GM21528 (cell line): ENCODE data around the gene BAX.

Experiments
- ATAC-seq: cut with Tn5 transposase; IDR thresholded peaks from one replicate; pipeline ENCODE4 v1.9.1; 2021; ENCODE audit warnings: mild to moderate bottlenecking, moderate library complexity; ENCODE audit not compliant: unreplicated experiment, low FRiP score

The BAX gene

GRCh38 chr19:48961673-48962028, 7.0 kb downstream of the BAX start:
- no peak for ATAC-seq

DNA sequence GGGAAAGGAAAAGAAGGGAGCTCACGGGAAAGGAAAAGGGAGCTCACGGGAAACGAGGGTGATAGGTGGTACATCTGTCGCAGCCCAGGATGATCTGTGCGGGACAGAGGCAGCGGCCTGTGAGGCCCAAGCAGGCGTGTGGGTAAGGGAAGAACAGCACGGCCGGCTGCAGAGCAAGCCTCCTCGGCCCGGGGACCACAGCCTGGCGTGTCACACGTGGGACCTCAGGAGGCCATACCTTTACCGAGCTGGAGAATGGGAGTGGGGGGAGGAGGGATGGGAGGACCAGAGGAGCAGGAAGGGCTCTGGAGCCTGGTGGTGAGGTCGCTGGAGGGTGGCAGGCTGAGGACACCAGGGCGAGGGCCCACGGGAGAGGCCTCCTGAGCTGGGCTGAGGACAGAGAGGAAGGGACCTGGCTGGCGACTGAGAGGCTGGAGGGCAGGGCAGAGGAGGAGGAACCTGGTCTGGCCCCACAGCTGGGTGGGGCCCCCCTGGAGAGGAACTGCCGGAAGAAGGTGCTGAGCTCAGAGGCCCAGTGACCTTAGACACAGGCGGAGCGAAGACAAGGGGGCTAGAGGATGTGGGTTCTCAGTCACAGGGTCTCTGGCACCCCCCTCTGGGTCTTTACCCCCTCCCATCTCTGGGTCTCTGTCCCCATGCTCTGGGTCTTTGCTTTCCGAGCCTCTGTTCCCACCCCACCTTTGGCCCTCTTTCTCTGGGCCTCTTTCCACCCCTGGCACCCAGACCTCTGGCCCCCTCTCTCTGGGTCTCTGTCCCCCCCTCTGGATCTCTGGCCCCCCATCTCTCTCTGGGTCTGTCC, 7.6 kb downstream of the BAX start:
- no peak for ATAC-seq

DNA sequence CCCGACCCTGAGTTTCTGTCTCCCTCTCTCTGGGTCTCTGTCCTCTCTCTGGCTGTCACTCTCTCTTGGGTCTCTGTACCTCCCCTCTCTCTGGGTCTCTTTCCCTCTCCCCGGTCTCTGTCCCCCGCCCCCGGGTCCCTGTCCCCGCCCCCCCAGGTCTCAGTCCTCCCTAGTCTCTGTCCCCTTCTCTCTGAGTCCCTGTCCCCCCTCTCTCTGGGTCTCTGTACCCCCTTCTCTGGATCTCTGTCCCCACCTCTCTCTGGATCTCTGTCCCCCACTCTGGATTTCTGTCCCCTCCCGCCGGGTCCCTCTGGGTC, 8.1 kb downstream of the BAX start:
- ATAC-seq = no peak

DNA sequence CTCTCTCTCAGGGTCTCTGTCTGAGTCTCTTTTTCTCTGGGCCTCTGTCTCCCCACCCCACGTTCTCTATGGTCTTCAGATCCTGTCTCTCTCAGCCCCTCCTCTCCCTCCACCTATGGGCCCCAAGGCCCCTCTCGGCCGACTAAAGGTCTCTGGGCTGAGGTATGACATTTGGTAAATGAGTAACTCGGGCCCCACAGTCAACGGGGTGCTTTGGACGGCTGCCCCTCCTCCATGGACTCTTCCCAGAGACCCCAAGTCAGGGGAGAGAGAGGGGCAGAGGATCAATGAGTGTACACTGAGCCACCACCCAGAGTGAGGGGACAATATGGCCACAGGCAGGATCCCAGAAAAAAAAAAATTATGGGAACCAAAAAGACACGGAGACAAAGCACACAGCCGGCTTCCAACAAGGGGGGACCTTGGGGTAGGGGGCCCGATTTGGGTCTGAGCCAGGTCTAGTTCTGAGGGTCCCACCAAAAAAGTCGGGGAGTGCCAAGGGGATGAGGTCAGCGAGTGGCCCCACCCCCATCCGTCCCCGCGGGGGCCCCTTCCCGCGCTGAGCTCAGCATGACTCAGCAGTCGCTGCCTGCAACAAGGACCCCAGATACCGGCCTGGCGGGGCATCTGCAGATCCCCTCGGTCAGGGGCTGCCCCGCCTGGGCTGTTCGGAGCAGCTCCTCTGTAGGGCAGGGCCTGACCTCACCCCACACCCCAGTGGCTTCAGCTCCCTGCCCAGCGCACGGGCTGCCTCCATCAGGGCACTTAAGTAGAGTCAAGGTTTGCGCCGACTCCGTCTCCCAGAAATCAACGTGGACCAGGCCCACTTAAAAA, 8.9 kb downstream of the BAX start:
- ATAC-seq = no peak

DNA sequence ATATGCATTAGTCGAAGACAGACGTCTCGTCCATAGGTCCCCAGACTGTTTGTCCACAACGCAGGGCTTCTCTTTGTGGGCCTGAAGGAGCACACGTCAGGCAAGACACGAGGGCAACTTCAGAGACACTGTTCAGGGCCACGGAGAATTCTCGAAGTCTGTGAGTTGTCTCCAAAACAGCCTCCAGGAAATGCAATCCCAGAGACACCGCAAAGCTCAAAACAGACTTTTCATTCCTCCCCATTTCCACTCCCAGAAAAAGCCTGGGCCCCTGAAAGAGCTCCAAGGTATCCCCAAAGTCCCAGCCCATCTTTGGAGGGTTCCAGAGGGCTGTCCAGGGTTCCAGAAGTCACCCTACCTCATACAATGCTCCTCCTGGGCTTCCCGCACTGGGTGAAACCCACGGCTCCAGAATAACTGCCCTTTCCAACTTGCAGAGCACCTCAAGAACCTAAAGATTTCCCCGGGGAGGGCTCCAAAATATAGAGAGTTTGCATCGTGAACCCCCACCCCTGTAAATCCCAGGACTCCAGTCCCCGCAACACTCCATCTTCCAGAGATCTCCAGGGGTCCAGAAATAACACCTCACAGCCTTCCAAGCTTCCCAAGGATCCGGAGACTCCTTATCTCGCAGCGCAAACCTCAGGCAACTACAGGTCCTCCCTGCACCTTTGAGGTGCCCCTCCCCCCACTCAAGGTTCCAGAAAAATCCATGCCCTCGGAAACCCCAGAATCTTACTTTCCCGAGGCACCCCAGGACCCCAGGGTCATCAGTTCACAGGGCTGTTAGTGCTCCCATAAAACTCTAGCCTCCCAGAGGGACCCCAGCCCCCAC, 9.7 kb downstream of the BAX start:
- no peak for ATAC-seq

GRCh38 chr19:48965040-48965805, 10.5 kb downstream of the BAX start, which contains the start of gene FTL:
Gene FTL, plus strand, starts transcription at chr19:48965309. Its CDS starts 199 bp downstream, at chr19:48965508.
- peak; percentile 59 for ATAC-seq

- peak; percentile 26 for ATAC-seq
These were observed 11.3 kb downstream of the BAX start for GRCh38 chr19:48965806-48966540.

GRCh38 chr19:48966541-48967345, 12.1 kb downstream of the BAX start:
- no peak for ATAC-seq

DNA sequence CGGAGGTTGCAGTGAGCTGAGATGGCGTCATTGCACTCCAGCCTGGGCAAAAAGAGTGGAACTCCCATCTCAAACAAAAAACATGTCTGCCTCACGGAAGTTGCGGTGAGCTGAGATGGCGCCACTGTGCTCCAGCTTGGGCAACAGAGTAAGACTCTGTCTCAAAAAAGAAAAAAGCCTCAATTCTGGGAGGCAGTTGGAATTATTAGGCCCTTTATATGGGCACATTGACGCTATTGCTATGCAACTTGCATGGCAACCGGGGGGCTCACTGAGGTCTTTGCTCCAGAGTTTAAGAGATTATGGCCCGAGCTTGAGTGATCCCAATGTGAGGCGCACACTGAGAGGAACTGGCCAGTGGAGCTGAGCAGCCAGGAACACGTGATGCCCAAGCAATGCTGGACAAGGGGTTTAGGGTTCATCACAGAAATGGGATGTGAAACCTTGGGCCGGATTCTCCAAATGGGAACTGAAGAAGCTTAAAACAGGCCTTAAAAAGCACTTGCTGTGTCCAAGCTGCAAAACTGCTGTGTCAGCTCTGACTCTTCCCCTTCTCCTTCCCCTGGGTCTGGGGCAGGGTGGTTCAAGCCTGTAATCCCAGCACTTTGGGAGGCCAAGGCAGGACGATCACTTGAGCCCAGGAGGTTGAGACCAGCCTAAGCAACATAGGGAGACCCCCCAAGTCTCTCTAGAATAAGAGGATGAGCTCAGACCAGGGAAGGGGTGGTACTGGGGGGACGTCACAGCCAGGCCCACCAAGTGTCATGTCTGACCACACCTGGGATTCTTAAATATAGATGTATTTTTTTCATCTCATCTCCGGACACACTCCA, 12.9 kb downstream of the BAX start:
- ATAC-seq = no peak

DNA sequence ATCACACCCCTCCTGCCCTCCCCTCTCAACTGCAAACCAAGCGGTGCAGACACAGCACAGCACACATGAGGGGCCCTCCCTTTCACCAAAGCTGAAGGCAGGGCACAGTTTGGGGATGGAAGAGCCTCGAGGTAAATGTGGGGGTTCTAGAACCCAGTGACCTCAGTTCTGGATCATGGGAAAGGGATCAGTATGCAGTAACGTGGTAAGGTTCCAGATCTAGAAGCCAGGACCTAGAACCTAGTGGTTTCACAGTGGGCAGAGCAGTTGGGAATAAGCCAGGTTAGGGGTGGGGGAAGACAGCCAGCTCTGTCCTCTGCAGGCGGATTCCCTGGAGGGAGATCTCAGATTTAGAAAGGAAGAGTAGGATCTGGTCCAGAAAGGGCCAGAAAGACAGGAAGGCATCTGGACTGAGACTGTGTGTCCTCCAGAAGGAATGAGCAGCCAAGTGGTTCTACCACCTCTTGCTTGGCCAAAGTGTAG, 13.5 kb downstream of the BAX start:
- ATAC-seq = no peak

DNA sequence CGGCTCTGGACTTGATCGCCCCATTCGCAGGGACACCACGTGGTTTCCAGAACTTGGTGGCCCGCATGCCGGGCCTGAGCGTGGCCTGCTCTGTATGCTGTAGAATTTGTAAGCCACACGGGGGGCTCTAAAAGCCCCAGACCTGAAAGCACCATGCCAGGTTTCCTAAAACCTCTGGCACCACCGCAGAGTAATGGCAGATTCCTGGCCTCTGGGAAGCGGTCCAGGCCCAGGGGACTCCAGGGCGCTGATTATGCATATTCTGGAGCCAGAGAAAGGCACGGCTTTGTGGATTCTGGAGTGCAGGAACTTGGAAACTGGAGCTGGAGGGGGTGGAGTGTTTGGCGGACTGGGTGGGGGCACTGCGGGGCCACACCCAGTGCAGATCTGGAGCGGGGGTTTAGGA, 14.1 kb downstream of the BAX start:
- ATAC-seq = no peak

DNA sequence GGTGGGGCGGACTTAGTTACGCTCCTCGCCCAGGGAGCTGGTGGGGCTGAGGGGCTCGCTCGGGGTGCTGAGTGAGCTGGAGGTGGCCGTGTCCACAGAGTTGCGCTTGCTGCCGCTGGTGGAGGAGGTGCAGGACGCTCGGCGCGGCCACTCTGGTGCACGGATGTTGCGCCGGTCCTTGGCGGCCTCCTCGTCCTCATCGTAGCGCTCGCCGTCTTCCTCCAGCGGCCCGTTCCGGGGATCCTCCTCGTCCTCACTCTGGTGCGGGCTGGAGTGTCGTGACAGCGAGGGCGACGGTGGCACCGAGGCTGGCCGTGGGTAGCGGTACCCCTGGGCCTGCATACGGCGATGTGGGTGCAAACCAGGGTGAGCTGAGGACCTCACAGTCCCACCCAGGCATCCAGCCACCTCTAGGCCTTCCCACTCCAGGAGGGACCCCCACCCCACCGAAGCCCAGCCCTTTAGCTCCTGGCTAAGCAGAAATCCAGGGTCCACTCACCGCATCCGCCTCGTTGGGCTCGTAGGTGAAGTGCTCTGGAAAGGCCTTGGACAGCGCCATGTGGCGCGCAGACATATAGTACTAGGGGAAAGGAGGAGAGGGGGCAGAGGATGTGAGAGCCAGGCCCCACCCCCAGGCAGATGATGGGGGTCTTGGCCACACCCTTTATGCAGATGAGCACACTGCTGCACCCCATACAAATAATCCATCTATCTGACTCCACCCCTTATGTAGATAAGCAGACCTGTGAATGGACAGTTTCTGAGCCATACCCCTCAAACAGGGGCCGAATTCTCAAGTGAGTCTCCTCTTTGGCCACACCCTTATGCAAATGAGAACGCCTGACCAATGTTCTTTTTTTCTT, 14.8 kb downstream of the BAX start:
- ATAC-seq = no peak

DNA sequence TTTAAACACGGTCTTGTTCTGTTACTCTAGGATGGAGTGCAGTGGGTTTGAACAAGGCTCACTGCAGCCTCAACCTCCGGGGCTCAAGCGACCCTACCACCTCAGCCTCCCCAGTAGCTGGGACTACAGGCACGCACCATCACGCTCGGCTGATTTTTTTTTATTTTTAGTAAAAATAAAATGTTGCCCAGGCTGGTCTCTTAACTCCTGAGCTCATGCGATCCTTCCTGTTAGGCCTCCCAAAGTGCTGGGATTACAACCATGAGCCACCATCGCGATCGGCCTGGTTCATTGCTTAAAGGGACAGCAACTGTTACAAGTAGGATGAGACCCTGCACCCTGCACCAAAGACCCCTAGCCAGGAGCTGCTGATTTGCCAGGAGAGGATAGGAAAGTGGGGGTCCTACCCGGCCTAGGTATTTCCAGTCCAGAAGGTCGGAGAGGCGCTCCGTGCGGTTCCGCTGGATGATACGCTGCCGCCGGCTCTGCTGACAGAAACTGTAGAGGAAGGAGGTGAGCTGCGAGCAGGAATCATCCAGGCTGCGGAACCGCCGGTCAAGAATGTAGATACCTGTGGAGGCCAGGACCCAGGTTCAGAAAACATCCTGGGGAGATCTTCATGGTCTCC, 15.6 kb downstream of the BAX start:
- ATAC-seq = no peak

GRCh38 chr19:48970923-48971395, 16.3 kb downstream of the BAX start:
- no peak for ATAC-seq

- no peak for ATAC-seq
These were observed 21.5 kb downstream of the BAX start for GRCh38 chr19:48975947-48976847.
